Vagina (tissue), 2 donors: ENCODE data around the gene LZTS2.

ENCODE experiments used
- CTCF ChIP-seq, 3 experiments: fragments of 450-650 bp in 2 of 3; fragments of 200-600 bp in 1 of 3; sonication (generic) in 1 of 3; IDR thresholded peaks; one replicate each; pipeline ENCODE4 v1.5.1; 2017 to 2019; ENCODE audit warnings: antibody characterized with exemption in 3 of 3, mild to moderate bottlenecking in 2 of 3, moderate library complexity in 2 of 3
- POLR2A ChIP-seq, 2 donors: fragments of 450-650 bp; IDR thresholded peaks; one replicate each; pipeline ENCODE4 v1.6.1; 2017; ENCODE audit warnings: antibody characterized with exemption in 2 of 2, mild to moderate bottlenecking in 2 of 2, moderate library complexity in 2 of 2
- POLR2AphosphoS5 ChIP-seq, 2 donors: sonication (generic); formaldehyde crosslinking; IDR thresholded peaks; one replicate each; pipeline ENCODE4 v1.9.0; 2017; ENCODE audit warnings: antibody characterized with exemption in 2 of 2, mild to moderate bottlenecking in 2 of 2, low read depth in 1 of 2; ENCODE audit not compliant: insufficient read depth in 1 of 2

GRCh38 chr10:101013365-101013825, 13.8 kb downstream of the LZTS2 start:
- TF ChIP-seq CTCF (IDR thresholded peaks at IDR 0.05), result no peak
- TF ChIP-seq POLR2AphosphoS5 (IDR thresholded peaks at IDR 0.05; ENCODE audit: insufficient read depth in 1 of 2, low read depth in 1 of 2), result no peak
- TF ChIP-seq POLR2A (IDR thresholded peaks at IDR 0.05), result no peak
